Measurements from ENCODE around the gene CSGALNACT2. TPM values are rescaled to one million over a fixed set of nuclear protein-coding genes. Genes with fewer than 3 reads are reported as not detected.

The CSGALNACT2 gene
- total RNA-seq, 2 experiments from 2014 or later, result 13.2 to 33.6 TPM

- POLR2A ChIA-PET, result interaction anchor here (3.9 kb wide), 1 partner anchor 14 kb away, joined by 34 read pairs; no protein-coding TSS in a partner anchor
- H3K4me2 ChIP-seq (ENCODE audit: low read length), result no peak overlapping the region
- no peaks in the 10 kb centered on the region for H3K9me3 ChIP-seq (ENCODE audit: low read length)
- no peak overlapping the region for H3K4me3 ChIP-seq (ENCODE audit: low read depth, low read length, poor library complexity, severe bottlenecking)
- no peak for TF ChIP-seq EZH2phosphoT487 (IDR thresholded peaks at IDR 0.05; ENCODE audit: borderline replicate concordance, low read depth, low read length)
- no peak for TF ChIP-seq CTCF (conservative IDR thresholded peaks at IDR 0.05; ENCODE audit: low read length)
- no peaks in the 10 kb centered on the region for H3K79me2 ChIP-seq (ENCODE audit: insufficient read depth, low read depth, low read length)
- peaks cover 12% of the 10 kb centered on the region for H3K4me1 ChIP-seq (ENCODE audit: insufficient read depth, low read length, poor library complexity, severe bottlenecking)
- no peak for DNase-seq (ENCODE audit: low spot score)
- BruUV-seq (replicated peaks), result no TSS peak
- intact Hi-C loops (cut with micrococcal nuclease; ENCODE audit: unreplicated experiment), result no loop called here
- no peak overlapping the region for H2AFZ ChIP-seq (ENCODE audit: low read length)
- H4K20me1 ChIP-seq (ENCODE audit: insufficient read depth, low read length), result no peaks in the 10 kb centered on the region
- no peaks in the 10 kb centered on the region for H3K9me2 ChIP-seq (ENCODE audit: insufficient read depth, low read length)
- no peak overlapping the region for H3K27ac ChIP-seq (ENCODE audit: low read depth, low read length, poor library complexity, severe bottlenecking)
- H3K36me3 ChIP-seq (ENCODE audit: insufficient read depth, low read length), result no peaks in the 10 kb centered on the region
- CTCF ChIA-PET (ENCODE audit: unreplicated experiment), result no interaction called here
Measured at GRCh38 chr10:43119416-43120115, 18.7 kb upstream of the CSGALNACT2 start.

- Histone ChIP-seq H3K79me2 (ENCODE audit: insufficient read depth, low read depth, low read length) (no peaks in the 10 kb centered on the region), H3K4me3 (ENCODE audit: low read depth, low read length, poor library complexity, severe bottlenecking) (no peak overlapping the region), H3K4me2 (ENCODE audit: low read length) (peak overlapping the region; percentile 8; the same call in 1 of the 2 replicates), H3K9me2 (ENCODE audit: insufficient read depth, low read length) (no peaks in the 10 kb centered on the region), H2AFZ (ENCODE audit: low read length) (peak overlapping the region; percentile 59; the same call in 1 of the 2 replicates), H3K9me3 (ENCODE audit: low read length) (no peaks in the 10 kb centered on the region), H4K20me1 (ENCODE audit: insufficient read depth, low read length) (no peaks in the 10 kb centered on the region), H3K4me1 (ENCODE audit: insufficient read depth, low read length, poor library complexity, severe bottlenecking) (peaks cover 12% of the 10 kb centered on the region), H3K36me3 (ENCODE audit: insufficient read depth, low read length) (no peaks in the 10 kb centered on the region), H3K27ac (ENCODE audit: low read depth, low read length, poor library complexity, severe bottlenecking) (no peak overlapping the region)
- CTCF ChIA-PET (ENCODE audit: unreplicated experiment), result no interaction called here
- no peak for TF ChIP-seq CTCF (conservative IDR thresholded peaks at IDR 0.05; ENCODE audit: low read length)
- no TSS peak for BruUV-seq (replicated peaks)
- POLR2A ChIA-PET, result interaction anchor here (0.7 to 3.9 kb wide), 5 partner anchors 9 to 481 kb away, joined by 4 to 34 read pairs (median 4); partner anchors contain the start of gene CSGALNACT2
- intact Hi-C loops (cut with micrococcal nuclease; ENCODE audit: unreplicated experiment), result no loop called here
- no peak for DNase-seq (ENCODE audit: low spot score)
Measured at GRCh38 chr10:43120116-43120928, 17.9 kb upstream of the CSGALNACT2 start.
